GM21447 (cell line): ENCODE data around the gene SSUH2.
A peak's percentile ranks its signal among the peaks of the same experiment; 100 is the strongest.
"Not testable (repeated sequence)": the region's sequence is repeated elsewhere in the genome, so short reads cannot be mapped to it uniquely, and the experiment has no call there.

Experiments
- ATAC-seq: cut with Tn5 transposase; IDR thresholded peaks from one replicate; pipeline ENCODE4 v1.9.1; 2021; ENCODE audit not compliant: unreplicated experiment

Gene SSUH2

GRCh38 chr3:8589880-8590556 lies 54.6 kb downstream of the SSUH2 start:
- ATAC-seq = no peak

- ATAC-seq = no peak
These were observed 59.9 kb downstream of the SSUH2 start for GRCh38 chr3:8584661-8585060.

GRCh38 chr3:8581806-8582445 lies 62.7 kb downstream of the SSUH2 start:
- ATAC-seq = no peak

GRCh38 chr3:8581373-8581772 lies 63.2 kb downstream of the SSUH2 start:
- no peak for ATAC-seq

- not testable (repeated sequence) for ATAC-seq
These were observed 64.2 kb downstream of the SSUH2 start for GRCh38 chr3:8580434-8580833.

GRCh38 chr3:8579943-8580342 lies 64.7 kb downstream of the SSUH2 start:
- no peak for ATAC-seq

GRCh38 chr3:8579096-8579495 lies 65.5 kb downstream of the SSUH2 start:
- peak; percentile 98 for ATAC-seq

GRCh38 chr3:8578282-8578681 lies 66.3 kb downstream of the SSUH2 start:
- no peak for ATAC-seq

- no peak for ATAC-seq
These were observed 67.6 kb downstream of the SSUH2 start for GRCh38 chr3:8576841-8577571.

- ATAC-seq = no peak
These were observed 68.2 kb downstream of the SSUH2 start for GRCh38 chr3:8576436-8576835.

GRCh38 chr3:8575364-8576104 lies 69.1 kb downstream of the SSUH2 start:
- no peak for ATAC-seq

- ATAC-seq = no peak
These were observed 69.8 kb downstream of the SSUH2 start for GRCh38 chr3:8574670-8575322.

GRCh38 chr3:8574040-8574669 lies 70.4 kb downstream of the SSUH2 start:
- no peak for ATAC-seq

- ATAC-seq = no peak
These were observed 71.2 kb downstream of the SSUH2 start for GRCh38 chr3:8573342-8573926.

GRCh38 chr3:8571256-8571655 lies 73.3 kb downstream of the SSUH2 start:
- no peak for ATAC-seq
